T1000 (cell line): ENCODE data around the gene FNDC10.
"Not testable (repeated sequence)": the region's sequence is repeated elsewhere in the genome, so short reads cannot be mapped to it uniquely, and the experiment has no call there.

ENCODE experiments used
- DNase-seq: peaks from one replicate; lab custom pipeline; 2025; ENCODE audit warnings: mixed read lengths; lab: John Stamatoyannopoulos, UW

The FNDC10 gene

DNA sequence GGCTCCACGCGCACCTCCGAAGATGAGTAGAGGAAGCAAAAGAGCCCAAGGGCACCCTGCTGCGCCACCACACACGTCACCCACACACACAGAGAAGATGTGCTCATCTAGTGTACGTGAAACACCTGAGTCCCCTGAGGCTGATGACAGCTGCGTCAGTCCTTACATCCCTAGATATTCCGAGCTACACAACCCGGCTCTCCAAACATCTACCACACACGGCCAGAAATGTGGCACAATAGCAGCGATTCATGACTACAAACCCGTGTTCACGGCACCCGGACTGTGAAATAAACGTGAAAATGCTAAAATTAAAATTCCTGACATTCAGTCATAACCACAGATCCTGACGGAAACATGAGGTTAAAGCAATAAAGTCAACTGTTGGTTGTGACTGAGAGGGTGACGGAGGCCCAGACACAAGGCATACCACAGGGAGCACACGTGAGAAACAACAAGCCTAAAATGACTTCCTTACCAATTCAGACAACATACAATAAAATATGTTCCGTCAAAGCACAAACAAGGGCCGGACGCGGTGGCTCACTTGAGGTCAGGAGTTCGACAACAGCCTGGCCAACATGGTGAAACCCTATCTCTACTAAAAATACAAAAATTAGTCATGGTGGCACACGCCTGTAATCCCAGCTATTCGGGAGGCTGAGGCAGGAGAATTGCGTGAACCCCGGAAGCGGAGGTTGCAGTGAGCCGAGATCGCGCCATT is 32.6 kb downstream of the FNDC10 start:
- DNase-seq = no peak

DNA sequence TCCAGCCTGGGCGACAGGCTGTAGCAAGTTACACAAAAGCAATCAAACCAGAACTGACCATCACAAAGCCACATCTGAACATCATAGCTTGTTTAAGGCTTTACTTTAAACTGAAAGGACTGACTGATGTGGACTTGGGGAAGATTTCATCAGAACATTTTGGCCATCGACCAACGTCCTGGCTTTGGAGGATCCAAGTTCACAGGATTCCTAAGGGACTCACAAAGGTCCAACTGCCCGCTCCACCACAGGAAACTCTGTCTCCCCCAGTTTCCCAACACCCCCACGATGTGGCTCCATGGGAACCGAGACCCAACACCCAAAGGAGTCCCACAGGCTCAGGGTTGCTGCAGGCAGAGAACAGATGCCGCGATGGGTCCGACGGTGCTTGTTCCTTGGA is 34.6 kb downstream of the FNDC10 start:
- DNase-seq = no peak

DNA sequence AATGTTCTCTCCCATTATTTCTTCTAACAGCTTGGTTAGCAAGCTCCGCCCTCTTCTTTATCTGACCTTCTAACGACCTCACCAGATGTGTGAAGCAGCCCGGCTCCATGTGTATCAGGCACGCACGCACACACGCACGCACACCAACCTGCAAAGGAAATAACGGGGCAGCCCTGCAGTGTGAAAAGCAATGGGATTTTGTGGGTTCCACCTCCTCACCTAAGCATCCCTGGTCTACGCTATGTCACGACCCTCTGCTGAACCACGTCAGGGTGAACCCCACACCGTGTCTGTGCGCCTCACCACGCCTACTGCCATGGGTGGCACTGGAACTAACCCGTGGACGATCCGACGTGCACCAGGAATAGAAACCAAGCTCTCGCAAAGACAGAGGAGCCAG is 35.7 kb downstream of the FNDC10 start:
- no peak for DNase-seq

DNA sequence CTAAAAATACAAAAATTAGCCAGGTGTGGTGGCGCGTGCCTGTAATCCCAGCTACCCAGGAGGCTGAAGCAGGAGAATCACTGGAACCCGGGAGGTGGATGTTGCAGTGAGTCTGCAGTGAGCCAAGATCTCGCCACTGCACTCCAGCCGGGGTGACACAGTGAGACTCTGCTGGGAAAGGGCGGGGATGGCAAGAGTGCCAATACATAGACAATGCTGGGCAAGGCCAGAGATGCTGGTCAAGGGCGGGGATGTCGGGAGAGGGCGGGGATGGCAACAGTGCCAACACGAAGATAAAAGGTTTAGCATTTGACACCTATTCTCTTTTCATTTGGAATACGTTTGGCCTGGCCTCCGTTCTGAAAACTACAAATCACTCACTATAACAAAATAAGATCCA is 36.2 kb downstream of the FNDC10 start:
- no peak for DNase-seq

DNA sequence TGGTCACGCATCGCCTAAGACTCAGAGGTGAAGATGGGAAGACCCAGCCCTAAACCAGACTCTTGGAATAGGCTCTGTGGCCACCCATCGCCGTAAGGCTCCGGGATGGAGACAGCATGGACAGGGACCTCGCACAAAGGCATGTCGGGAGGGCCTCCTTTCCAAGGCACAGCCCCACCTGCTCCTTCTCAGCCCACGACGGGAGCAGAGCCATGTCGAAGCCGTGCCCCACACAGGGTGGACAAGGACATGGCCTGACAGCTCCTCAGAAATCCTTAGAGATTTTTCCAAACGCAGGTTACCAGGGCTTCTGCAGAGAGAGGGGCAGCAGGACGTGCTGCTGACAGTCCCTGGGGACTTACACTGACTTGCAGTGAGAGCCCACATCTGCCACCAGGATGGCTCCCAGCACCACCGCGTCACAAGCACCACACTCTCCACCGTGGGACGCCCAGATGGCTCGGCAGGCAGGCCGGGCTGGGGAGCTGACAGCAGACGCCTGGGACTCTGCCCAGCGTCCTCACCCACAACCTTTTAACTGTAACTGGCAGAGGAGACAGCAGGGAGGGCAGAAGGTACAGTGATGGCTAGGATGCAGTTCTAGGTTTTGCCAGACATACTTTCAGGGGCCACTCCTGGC is 37.3 kb downstream of the FNDC10 start:
- DNase-seq = no peak

DNA sequence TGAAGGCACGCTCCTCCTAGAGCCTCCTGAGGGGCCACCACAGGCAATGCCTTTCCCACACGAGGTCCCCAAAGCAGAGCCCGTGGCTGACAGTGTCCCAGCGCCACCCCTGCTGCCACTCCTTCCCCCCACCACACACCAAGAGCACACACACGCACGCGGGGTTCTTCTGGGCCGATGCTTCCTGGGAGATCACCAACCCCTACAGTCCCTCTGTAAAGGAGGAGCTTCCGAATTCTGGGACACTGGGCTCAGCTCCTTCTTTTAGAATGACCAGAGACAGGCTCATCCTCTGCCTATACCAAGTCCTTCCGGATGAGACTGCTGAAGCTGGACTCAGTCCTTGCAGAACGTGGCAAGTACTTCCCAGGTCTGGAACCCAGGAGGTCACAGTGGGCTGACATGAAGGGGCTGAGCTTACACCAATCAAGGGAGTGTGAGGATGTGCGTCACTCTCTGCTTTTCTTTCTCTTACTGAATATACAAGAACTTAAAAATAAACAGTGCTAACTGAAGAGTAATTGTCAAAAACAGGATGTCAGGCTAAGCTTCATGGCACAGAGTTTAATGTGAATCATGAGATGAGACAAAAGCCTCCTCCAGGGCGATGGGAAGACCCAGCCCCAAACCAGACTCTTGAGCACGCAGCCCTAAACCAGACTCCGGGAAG is 38.0 kb downstream of the FNDC10 start:
- no peak for DNase-seq

DNA sequence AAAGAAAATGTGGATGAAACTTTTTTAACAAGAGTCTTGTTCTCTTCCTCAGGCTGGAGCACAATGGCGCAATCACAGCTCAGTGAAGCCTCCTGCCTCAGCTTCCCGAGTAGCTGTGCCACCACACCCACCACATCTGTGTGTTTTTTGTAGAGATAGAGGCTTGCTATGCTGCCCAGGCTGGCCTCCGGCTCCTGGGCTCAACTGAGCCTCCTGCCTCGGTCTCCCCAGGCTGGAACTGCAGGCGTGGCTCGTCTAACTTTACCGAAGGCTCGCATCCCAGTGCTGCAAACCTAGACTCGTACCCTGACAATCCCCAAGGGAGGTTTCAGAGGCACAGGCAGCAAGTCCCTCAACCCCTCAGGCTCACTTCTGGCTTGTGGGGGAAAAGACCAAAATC is 39.8 kb downstream of the FNDC10 start:
- no peak for DNase-seq

DNA sequence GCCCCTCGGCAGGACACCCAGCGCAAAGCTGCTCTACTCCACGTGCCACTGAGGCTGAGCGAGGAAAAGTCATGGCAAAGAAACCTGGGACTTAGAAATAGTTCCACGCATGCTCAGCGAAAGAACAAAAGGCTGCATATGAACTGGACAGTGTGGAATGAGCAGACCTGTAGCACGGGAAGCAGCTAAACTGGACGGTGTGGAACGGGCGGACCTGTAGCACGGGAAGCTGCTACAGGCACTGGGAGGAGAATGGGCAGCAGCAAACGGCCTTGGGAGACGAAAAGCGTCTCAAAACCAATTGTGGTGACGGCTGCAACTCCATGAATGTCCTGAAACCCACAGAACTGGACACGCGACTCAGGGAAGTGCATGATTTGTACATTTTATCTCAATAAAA is 40.9 kb downstream of the FNDC10 start:
- no peak for DNase-seq

DNA sequence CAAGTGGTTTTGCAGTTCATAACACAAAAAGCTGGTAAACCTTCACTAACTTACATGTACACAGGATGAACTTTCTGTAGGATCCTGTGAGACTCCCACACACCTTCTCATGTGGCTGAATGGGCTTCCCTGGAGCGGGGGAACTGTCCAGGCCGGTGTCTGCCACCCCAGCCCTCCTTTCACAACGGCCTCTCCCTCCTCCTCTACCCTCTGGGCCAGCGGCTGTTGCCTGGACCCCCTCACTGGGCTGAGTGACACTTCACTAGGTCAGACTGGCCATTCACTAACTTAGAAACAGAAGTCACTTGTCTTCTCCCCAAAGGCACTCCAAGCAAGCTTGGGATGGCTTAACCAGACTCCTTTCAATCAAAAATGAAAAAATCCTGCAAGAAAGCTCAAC is 41.3 kb downstream of the FNDC10 start:
- DNase-seq = no peak

DNA sequence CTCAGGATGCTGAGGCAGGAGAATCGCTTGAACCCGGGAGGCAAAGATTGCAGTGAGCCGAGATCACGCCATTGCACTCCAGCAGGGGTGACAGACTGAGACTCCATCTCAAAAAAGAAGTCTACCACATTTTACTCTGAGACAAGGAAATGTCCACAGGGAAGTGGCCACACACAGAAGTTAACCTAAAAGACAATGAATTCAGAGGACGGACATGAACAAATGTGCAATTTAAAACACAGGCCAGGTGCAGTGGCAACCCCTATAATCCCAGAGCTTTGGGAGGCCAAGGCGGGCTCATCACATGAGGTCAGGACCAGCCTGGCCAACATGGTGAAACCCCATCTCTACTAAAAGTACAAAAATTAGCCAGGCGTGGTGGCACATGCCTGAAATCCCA is 42.2 kb downstream of the FNDC10 start:
- not testable (repeated sequence) for DNase-seq

DNA sequence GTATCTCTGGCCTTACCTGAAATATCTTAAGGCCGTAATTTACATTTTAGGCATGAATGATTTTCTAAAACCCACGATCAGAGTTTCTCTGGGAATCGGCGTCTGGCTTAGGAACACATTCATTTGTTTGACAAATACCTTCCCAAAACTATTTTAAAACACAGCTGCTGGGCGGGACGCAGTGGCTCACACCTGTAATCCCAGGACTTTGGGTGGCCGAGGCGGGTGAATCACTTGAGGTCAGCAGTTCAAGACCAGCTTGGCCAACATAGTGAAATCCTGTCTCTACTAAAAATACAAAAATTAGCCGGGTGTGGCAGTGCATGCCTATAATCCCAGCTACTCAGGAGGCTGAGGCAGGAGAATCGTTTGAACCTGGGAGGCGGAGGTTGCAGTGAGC is 43.0 kb downstream of the FNDC10 start:
- DNase-seq = not testable (repeated sequence)

DNA sequence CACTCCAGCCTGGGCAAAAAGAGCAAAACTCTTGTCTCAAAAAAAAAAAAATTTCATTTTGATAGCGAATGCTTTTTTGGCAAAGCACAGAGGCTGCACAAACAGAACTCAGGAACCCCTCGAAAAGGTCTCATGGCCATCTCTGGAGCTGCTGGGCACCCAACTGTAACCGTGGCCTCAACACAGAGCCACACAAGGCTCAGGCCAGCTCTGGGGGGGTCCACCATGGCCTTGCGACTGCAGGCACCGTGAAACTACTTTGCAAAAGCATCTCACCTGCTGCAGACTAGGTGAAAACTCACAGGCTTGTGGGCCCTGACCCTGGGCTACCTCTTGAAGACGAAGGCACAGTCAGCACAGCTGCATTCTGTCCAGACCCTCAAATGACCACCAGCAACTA is 43.4 kb downstream of the FNDC10 start:
- no peak for DNase-seq

DNA sequence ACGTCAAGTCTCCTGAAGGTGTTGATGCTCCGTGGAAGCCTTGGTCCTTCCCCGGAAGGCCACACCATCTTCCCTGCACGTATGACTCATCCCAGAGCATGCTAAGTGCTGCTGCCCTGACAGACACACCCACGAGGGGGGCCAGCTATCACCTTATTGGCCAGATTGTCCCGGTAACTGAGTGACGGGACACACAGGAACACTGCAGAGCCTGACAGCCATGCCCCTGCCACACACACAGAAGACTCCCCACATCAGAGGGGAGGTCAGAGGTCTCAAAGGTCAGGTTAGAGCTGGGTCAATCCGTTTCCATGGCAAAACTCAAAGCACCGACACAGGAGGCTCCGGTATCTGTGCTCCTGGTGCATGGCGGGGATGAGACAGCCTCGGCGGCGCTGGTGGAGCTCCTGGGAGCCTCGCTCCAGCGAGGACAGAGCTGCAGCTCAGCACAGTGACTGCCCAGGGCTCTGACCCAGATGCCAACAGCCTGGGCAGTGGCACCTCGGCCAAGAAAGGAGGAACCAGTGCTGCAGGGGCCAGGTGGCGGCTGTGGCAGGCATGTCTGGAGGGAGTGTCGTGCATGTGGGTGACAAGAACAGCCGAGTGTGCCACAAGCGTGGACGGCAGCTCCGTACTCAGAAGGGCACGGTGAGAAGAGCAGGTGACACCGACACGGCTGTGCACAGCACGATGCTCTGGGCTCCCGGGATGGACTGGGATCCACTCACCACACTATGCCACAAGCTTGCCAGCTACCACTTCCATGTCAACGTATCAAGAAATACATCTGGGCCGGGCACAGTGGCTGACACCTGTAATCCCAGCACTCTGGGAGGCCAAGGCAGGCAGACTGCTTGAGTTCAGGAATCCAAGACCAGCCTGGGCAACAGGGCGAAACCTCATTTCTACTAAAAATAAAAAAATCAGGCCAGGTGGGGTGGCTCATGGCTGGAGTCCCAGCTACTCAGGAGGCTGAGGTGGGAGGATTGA is 44.7 kb downstream of the FNDC10 start:
- DNase-seq = peak; percentile 63

DNA sequence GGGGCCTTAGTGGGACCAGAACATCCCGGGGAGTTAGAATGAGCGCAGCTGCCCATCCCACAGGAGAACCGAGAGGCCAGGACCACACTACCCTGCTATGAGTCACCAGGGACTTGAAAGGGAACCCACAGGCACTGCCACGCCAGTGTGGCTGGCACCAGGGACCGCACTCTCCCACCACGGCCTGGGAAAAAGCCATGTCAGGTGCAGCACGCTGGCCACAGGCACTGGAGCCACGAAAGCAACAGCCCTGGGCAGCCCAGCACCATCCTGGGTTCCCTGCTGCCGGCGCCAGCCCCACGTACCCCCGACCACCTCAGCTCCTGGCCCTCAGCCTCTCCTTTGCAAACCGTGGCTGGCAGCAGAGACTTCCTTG is 45.4 kb downstream of the FNDC10 start:
- no peak for DNase-seq

DNA sequence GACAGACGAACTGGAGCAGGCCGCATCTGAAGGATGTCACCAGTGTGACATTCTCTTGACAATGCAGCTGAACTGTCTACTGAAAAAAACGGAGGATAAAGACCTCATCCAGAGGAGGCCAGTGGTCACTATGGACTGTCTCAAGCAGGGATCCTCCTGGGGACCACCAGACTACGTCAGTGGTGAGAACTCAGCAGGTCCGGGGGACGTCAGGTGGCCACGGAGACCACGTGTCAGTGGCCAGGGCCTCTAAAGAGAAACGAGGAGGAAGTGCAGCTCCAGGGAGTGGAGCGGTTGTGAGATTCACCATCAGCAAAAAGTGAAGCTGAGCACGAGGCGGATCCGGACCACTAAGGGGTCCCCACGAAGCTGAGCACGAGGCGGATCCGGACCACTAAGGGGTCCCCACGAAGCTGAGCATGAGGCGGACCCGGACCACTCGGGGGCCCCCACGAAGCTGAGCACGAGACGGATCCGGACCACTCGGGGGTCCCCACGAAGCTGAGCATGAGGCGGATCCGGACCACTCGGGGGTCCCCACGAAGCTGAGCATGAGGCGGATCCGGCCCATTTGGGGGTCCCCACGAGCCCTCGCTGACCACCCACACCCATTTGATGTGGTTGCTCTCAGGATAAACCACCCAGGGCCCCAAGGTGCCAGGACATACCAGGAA is 46.0 kb downstream of the FNDC10 start:
- no peak for DNase-seq

DNA sequence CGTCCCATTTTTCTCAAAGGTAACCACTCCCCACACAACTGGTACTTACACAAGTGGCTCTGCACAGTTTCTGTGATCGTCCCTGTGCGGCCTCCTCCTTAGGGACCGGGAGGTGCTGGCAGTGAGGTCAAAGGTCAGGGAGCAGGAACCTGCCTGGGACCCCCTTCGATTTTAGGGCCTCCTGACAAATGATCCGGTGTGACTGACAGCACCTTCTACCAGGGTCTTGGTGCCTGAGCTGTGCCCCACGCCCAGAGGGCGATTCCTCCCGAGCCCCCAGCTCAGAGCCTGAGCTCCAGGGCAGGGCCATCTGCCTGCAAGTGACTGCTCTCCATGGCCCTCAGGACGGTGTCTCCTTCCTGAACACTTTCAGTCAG is 47.7 kb downstream of the FNDC10 start:
- no peak for DNase-seq

DNA sequence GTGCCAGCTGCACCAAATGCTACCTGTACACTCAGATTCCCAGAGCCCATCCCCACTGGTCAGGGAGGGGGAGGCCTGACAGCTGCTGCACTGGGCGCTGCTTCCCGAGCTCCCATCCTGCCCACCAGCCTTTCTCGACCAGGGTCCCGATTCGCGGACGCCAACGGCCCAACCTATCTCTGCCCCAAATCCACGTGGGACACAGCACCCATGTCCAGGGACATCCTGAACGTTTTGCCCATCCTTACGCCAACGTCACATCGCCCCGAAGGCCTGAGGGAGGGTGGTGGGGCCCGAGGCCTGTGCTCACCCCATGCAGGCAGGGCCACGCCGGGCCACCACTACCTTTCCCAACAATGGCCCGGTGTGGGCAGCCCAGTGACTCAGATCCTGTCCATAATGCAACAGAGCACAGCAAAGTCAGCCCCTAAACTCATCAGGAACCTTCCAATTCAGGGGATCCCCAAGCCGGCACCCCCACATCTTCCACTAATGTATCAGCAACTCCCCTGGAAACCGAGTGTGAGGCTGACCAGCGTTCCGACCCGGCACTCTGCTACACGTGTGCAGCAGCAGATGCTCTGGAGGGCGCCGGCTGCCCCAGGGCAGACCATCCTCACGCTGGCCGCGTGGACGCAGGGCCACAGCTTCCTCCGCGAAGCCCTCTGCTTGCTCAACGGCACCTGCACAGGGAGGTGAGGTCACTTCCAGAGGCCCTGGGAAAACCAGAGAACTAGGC is 48.2 kb downstream of the FNDC10 start:
- no peak for DNase-seq

DNA sequence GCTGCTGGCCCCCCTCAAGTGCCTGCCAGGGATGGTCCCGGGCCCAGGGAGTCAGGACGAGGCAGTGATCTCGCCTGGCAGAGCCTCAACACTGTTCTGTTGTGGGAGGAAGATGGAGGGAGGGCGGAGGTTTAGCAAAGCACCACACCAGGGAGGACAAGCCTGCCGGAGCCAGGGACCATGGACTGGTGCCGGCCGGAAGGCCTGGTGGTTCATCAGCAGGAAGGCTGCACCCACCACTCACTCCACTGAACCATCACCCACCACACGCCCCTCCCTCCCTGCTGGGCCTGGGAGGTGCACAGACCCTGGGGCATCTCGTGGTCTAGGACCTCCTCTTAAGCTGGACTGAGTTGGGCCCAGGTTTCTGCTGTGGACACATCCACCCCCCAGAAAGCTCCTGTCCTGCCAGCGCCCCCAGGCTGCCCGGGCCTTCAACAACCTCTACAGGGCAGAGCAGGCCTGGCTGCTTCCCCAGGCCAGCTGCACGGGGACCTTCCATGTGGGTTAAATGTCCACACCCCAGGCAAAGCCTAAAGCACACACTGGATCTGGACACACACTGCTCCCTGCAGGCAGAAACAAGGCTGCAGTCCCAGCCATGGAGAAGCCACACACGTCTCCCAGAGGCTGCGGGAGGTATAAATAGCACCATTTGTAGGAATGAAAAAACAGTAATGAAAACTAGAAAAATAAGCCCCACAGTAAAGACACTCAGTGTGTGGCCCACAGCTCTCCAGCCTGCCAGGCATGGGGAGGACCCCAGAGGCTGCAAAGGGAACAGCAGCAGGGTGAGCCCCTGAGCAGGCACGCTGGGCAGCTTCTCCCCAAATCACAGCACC is 49.1 kb downstream of the FNDC10 start:
- DNase-seq = no peak

DNA sequence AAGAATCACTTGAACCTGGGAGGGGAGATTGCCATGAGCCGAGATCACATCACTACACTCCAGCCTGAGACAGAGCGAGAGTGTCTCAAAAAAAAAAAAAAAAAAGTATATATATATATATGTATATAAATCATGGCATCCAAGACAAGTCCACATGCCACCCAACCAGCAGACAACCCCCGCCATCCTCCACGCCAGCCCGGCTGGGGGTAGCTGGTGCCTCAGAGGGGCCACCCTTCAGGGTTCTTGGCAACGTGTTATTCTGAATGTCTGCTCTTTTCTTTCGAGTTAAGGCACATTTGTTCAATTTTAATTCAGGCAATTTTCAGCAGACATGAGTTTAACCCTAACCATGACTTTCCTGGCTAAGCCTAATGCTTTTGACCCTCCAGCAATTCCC is 49.8 kb downstream of the FNDC10 start:
- DNase-seq = no peak

DNA sequence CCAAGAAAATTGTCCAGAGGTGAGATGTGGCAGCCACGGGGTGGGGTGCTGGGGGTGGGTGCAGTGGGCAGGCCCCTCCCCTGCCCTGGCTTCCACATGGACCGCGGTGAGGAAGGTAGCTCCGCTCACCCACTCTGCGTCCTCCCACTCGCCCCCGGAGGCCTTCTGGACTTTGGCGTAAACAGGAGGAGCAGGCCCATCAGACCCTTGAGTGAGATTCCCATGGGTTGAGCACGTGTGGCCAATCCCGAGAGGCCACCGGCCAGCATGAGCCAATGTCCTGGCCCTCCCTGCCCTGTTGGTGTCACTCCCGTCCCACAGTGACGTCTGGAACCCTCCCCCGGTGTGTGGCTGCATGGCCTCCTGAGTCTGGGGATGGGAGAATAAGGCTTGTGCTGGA is 51.3 kb downstream of the FNDC10 start:
- no peak for DNase-seq
